ENCODE results near the gene PAX8. TPM values are rescaled to one million over a fixed set of nuclear protein-coding genes. Genes with fewer than 3 reads are reported as not detected.

PAX8 gene
- total RNA-seq, 2 experiments from 2014 or later, result 1.6 to 2.6 TPM

DNA sequence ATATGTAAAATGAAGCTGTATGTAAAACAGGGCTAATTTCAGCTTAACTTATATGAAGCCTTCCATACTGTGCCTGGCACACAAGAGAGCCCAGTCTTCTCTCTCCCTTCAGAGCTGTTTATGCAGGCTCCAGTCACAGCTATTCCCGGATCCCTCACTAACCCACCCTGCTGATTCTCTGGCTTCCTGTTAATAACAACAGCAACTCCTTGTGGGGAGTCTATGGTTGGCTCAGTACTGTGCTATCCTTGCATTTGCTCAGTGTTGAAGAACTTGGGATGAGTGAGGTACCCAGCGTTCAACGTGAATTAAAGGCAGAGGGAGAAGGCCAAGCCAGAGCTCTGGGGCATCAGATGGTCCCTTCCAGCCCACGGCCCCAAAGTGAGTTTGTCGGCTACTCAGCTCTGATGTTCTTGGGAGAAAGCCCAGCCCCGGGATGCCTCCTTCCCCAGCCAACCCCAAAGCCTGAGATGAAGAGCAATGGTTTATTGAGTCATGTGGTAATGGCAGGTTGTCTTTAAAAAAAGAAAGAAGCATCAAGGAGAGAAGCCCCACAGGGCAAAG is 61.7 kb downstream of the PAX8 start:
- CTCF ChIA-PET (ENCODE audit: unreplicated experiment), result interaction anchor here (0.9 to 1.0 kb wide), 2 partner anchors 13 to 18 kb away, joined by 3 read pairs; no protein-coding TSS in a partner anchor
- no peaks in the 10 kb centered on the region for H4K20me1 ChIP-seq (ENCODE audit: insufficient read depth, low read length)
- no peak overlapping the region for H3K27ac ChIP-seq (ENCODE audit: low read depth, low read length, poor library complexity, severe bottlenecking)
- H3K4me2 ChIP-seq (ENCODE audit: low read length), result no peak overlapping the region
- H3K9me2 ChIP-seq (ENCODE audit: insufficient read depth, low read length), result no peaks in the 10 kb centered on the region
- H3K79me2 ChIP-seq (ENCODE audit: insufficient read depth, low read depth, low read length), result no peaks in the 10 kb centered on the region
- H2AFZ ChIP-seq (ENCODE audit: low read length), result no peak overlapping the region
- POLR2A ChIA-PET, result no interaction called here
- intact Hi-C loops (cut with micrococcal nuclease; ENCODE audit: unreplicated experiment), result no loop called here
- no peak for DNase-seq (ENCODE audit: low spot score)
- no peaks in the 10 kb centered on the region for H3K4me1 ChIP-seq (ENCODE audit: insufficient read depth, low read length, poor library complexity, severe bottlenecking)
- no peaks in the 10 kb centered on the region for H3K36me3 ChIP-seq (ENCODE audit: insufficient read depth, low read length)
- no TSS peak for BruUV-seq (replicated peaks)
- TF ChIP-seq, protein P1, sequence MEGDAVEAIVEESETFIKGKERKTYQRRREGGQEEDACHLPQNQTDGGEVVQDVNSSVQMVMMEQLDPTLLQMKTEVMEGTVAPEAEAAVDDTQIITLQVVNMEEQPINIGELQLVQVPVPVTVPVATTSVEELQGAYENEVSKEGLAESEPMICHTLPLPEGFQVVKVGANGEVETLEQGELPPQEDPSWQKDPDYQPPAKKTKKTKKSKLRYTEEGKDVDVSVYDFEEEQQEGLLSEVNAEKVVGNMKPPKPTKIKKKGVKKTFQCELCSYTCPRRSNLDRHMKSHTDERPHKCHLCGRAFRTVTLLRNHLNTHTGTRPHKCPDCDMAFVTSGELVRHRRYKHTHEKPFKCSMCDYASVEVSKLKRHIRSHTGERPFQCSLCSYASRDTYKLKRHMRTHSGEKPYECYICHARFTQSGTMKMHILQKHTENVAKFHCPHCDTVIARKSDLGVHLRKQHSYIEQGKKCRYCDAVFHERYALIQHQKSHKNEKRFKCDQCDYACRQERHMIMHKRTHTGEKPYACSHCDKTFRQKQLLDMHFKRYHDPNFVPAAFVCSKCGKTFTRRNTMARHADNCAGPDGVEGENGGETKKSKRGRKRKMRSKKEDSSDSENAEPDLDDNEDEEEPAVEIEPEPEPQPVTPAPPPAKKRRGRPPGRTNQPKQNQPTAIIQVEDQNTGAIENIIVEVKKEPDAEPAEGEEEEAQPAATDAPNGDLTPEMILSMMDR (conservative IDR thresholded peaks at IDR 0.05; ENCODE audit: low read length), result no peak
- TF ChIP-seq EZH2phosphoT487 (IDR thresholded peaks at IDR 0.05; ENCODE audit: borderline replicate concordance, low read depth, low read length), result no peak
- H3K9me3 ChIP-seq (ENCODE audit: low read length), result no peaks in the 10 kb centered on the region
- no peak overlapping the region for H3K4me3 ChIP-seq (ENCODE audit: low read depth, low read length, poor library complexity, severe bottlenecking)

DNA sequence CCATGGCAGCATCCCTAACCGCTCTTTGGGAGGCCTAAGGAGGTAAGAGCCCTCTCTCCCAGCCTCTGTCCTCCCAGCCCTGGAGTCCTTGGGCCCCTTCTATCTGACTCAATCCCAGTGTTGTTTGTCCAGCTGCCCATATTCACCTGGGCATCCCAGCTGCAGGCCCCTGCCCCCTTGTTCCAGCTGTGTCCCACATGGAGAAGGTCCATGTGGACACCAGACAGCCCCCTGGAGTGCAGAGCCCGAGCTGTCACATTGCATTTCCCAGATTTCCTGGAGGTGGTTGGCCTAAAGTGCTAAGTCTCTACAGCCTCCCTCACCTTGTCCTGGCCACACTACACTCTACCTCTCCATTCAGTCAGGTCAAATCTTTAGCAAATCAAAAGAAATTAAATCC is 62.4 kb downstream of the PAX8 start:
- no peak for DNase-seq (ENCODE audit: low spot score)
- Histone ChIP-seq H3K4me1 (ENCODE audit: insufficient read depth, low read length, poor library complexity, severe bottlenecking) (no peaks in the 10 kb centered on the region), H4K20me1 (ENCODE audit: insufficient read depth, low read length) (no peaks in the 10 kb centered on the region), H3K4me3 (ENCODE audit: low read depth, low read length, poor library complexity, severe bottlenecking) (no peak overlapping the region), H3K9me3 (ENCODE audit: low read length) (no peaks in the 10 kb centered on the region), H3K79me2 (ENCODE audit: insufficient read depth, low read depth, low read length) (no peaks in the 10 kb centered on the region), H3K9me2 (ENCODE audit: insufficient read depth, low read length) (no peaks in the 10 kb centered on the region), H3K27ac (ENCODE audit: low read depth, low read length, poor library complexity, severe bottlenecking) (no peak overlapping the region), H3K4me2 (ENCODE audit: low read length) (no peak overlapping the region), H3K36me3 (ENCODE audit: insufficient read depth, low read length) (no peaks in the 10 kb centered on the region), H2AFZ (ENCODE audit: low read length) (no peak overlapping the region)
- BruUV-seq (replicated peaks), result no TSS peak
- ChIA-PET POLR2A (no interaction called here), CTCF (ENCODE audit: unreplicated experiment) (interaction anchor here (1.0 kb wide), 1 partner anchor 17 kb away, joined by 3 read pairs; no protein-coding TSS in a partner anchor)
- TF ChIP-seq EZH2phosphoT487 (IDR thresholded peaks at IDR 0.05; ENCODE audit: borderline replicate concordance, low read depth, low read length), result no peak
- TF ChIP-seq, protein P1 (conservative IDR thresholded peaks at IDR 0.05; ENCODE audit: low read length), result no peak
- intact Hi-C loops (cut with micrococcal nuclease; ENCODE audit: unreplicated experiment), result no loop called here

DNA sequence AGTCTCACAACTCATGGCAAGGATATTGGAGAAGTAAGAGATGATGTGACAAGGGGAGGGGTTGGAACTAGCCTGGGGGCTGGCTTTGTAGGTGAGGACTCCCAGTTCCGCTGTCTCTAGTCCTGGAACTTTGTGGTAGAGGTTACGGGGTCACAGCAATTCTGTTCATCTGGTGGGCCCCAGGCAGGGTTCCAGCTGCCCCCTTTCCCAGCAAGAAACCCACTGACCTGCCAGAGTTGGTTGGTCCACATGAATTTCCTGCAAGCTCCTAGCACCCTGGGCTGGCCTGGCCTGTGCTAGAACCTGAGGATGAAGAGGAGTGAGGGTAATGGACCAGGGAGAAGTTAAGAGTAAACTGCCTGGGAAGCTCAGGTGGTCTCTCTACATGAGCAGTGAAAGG is 63.7 kb downstream of the PAX8 start:
- Histone ChIP-seq H3K27ac (ENCODE audit: low read depth, low read length, poor library complexity, severe bottlenecking) (no peak overlapping the region), H3K4me3 (ENCODE audit: low read depth, low read length, poor library complexity, severe bottlenecking) (no peak overlapping the region), H3K79me2 (ENCODE audit: insufficient read depth, low read depth, low read length) (no peaks in the 10 kb centered on the region), H2AFZ (ENCODE audit: low read length) (no peak overlapping the region), H3K4me1 (ENCODE audit: insufficient read depth, low read length, poor library complexity, severe bottlenecking) (no peaks in the 10 kb centered on the region), H3K9me3 (ENCODE audit: low read length) (no peaks in the 10 kb centered on the region), H3K9me2 (ENCODE audit: insufficient read depth, low read length) (no peaks in the 10 kb centered on the region), H3K4me2 (ENCODE audit: low read length) (no peak overlapping the region), H4K20me1 (ENCODE audit: insufficient read depth, low read length) (no peaks in the 10 kb centered on the region), H3K36me3 (ENCODE audit: insufficient read depth, low read length) (no peaks in the 10 kb centered on the region)
- no peak for DNase-seq (ENCODE audit: low spot score)
- BruUV-seq (replicated peaks), result no TSS peak
- intact Hi-C loops (cut with micrococcal nuclease; ENCODE audit: unreplicated experiment), result no loop called here
- TF ChIP-seq, protein P1 (conservative IDR thresholded peaks at IDR 0.05; ENCODE audit: low read length), result no peak
- TF ChIP-seq EZH2phosphoT487 (IDR thresholded peaks at IDR 0.05; ENCODE audit: borderline replicate concordance, low read depth, low read length), result no peak
- ChIA-PET POLR2A (no interaction called here), CTCF (ENCODE audit: unreplicated experiment) (no interaction called here)
